NCI-H2227 (cell line): Measurements from ENCODE around the gene TMPRSS11E.
"Not testable (repeated sequence)": the region's sequence is repeated elsewhere in the genome, so short reads cannot be mapped to it uniquely, and the experiment has no call there.

Experiments used
- DNase-seq: peaks from one replicate; lab custom pipeline; 2025; ENCODE audit not compliant: unreplicated experiment; lab: John Stamatoyannopoulos, UW

Gene TMPRSS11E, protein sequence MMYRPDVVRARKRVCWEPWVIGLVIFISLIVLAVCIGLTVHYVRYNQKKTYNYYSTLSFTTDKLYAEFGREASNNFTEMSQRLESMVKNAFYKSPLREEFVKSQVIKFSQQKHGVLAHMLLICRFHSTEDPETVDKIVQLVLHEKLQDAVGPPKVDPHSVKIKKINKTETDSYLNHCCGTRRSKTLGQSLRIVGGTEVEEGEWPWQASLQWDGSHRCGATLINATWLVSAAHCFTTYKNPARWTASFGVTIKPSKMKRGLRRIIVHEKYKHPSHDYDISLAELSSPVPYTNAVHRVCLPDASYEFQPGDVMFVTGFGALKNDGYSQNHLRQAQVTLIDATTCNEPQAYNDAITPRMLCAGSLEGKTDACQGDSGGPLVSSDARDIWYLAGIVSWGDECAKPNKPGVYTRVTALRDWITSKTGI

DNA sequence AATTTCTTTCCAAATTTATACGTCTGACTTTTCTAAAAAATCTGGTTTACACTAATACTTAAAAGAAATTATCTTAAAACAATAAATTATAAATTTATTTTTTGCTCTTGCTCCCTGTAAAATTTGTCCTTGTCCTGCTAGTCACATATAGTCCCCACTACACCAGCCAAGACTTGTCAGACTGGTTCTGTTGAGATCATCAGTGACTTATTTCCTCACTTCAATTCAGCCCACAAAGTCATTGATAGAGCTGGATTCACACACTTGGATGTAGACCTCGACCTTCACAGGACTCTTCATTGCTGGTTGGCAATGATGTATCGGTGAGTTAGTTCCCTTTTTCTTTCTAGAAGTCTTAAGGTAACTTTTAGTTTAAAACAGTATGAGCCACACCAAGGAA, at the start of gene TMPRSS11E:
Gene TMPRSS11E, plus strand, starts transcription at position 263 of the 400 bp plus-strand sequence. Its CDS starts 50 bp downstream, at position 313.
- DNase-seq = no peak

DNA sequence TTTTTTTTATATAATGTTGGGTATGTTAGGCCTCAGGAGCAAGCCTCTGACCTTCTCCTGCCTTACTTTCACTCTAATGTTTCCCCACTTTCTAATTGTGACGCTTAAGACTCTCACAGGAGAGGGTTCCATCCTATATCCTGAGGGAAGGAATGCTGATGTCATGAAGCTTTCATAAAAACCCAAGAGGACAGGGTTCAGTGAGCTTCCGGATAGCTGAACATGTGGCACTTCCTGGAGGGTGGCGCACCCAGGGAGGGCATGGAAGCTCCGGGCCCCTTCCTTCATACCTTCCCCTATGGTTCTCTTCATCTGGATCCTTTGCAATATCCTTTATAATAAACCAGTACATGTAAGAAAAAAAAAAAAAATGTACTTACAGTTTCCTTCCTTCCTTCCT, 48.0 kb upstream of the TMPRSS11E start:
- DNase-seq = no peak

DNA sequence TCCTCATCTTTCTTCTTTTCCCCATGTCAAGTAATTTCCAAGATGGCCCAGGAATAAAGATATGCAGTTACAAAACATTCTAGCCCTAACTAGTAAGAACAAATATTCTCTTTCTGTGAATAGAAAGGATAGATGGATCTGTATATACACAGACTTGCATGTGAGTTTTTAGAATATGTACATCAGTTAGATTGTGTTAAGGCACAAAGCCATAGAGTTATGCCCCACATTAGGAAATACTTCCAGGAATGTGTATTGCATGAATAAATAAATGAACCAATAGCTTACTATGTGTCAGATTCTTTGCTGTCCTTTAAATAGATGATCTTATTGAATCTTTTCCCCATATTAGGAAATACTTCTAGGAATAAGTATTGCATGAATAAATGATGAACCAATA, 46.0 kb upstream of the TMPRSS11E start:
- DNase-seq = no peak

DNA sequence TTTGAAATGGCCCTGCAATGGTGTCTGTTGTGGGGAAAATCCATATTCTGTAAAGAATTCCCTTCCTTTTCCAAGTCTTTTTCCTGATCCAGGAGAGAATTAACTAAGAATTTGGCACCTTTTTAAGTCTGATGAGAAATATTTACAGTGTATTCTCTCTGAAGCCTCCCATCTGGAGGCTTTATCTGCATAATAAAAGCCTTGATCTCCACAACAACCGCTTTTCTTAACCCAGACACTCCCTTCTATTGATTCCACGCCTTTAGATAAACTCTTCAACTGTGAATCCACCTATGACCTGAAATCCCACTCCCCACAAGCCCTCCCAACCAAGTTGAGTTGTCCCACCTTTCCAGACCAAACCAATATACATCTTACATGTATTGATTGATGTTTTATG, 43.1 kb upstream of the TMPRSS11E start:
- DNase-seq = no peak

DNA sequence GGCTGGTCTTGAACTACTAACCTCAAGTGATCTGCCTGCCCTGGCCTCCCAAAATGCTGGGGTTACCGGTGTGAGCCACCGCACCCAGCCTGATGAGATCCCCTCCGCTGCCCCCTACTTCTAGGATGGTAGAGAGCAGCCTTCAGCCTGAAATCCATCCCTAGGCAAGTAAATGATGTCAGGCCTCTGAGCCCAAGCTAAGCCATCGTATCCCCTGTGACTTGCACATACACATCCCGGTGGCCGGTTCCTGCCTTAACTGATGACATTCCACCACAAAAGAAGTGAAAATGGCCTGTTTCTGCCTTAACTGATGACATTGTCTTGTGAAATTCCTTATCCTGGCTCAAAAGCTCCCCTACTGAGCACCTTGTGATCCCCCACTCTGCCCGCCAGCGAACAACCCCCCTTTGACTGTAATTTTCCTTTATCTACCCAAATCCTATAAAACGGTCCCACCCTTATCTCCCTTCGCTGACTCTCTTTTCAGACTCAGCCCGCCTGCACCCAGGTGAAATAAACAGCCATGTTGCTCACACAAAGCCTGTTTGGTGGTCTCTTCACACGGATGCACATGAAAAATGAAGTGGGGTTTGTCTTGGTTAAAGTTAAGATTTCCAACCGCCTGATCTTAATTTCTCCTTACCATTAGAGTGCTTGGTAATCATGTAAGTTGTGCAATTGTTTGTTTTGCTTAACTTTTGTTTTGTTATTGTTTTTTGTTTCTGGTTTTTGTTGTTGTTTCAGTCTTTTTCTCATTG, 41.4 kb upstream of the TMPRSS11E start:
- DNase-seq = not testable (repeated sequence)

DNA sequence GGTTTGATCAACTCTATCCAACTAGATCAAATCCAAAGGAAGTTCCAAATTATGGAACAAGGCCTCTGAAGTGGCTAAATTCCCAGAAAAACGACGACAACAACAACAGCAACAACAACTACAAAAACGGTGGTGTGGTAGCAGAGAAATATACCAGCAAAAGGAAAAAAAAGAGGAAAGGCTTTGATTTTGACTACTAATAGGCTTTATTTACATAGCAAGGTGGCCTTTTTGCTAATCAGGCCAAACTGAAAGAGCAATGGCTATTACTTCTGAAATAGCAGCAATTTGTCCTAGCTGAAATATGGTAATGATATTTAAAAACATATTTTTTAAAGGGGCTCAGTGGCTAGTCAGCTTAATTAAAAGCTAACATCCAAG, 40.8 kb upstream of the TMPRSS11E start:
- DNase-seq = no peak

DNA sequence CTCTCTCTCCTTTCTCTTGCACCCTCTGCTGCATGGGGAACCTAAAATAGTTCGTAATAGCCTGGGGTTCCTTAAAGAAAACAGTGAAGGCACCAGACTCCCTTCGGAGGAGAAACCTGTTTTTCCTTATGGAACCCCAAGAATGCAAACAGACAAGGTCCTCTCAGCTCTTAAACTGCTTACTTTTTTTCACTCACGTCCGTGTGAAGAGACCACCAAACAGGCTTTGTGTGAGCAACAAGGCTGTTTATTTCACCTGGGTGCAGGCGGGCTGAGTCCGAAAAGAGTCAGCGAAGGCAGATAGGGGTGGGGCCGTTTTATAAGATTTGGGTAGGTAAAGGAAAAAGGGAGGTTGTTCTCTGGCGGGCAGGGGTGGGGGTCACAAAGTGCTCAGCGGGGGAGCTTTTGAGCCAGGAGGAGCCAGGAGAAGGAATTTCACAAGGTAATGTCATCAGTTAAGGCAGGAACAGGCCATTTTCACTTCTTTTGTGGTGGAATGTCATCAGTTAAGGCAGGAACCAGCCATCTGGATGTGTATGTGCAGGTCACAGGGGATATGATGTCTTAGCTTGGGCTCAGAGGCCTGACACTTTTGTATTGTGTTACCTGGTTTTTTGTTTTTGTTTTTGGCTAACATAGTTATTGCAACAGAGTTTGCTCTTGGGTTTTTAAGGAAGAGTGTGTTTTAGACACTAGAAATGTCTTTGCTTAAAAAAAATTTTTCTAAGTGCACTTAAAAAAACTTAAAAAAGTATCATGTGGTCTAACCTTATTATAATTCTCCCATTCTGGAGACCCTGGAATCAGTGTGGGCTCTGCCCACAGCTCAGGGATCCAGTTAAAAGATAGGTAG, 40.0 kb upstream of the TMPRSS11E start:
- DNase-seq = not testable (repeated sequence)

DNA sequence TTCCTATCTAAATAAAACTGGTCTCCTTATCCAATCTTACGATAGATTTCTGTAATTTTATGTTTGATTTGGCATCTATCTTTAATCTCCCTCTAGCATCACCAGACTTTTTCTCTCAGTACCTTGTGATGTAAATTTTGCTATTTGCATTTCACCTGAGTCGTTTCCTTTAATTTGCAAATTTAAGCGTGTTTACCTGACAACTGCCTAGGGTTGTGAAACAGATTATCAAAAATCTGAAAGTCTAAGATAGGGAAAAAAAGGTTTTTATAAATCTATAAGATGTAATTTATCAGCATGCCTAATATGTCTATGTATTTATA, 39.4 kb upstream of the TMPRSS11E start:
- no peak for DNase-seq

DNA sequence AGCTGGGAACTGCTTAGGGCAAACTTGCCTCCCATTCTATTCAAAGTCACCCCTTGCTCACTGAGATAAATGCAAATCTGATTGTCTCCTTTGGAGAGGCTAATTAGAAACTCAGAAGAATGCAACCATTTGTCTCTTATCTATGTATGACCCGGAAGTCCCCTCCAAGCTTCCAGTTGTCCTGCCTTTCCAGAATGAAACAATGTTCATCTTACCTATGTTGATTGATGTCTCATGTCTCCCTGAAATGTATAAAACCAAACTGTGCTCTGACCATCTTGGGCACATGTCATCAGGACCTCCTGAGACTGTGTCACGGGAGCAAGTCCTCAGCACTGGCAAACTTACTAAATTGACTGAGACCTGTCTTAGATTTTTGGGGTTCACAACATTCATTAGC, 37.1 kb upstream of the TMPRSS11E start:
- DNase-seq = no peak

DNA sequence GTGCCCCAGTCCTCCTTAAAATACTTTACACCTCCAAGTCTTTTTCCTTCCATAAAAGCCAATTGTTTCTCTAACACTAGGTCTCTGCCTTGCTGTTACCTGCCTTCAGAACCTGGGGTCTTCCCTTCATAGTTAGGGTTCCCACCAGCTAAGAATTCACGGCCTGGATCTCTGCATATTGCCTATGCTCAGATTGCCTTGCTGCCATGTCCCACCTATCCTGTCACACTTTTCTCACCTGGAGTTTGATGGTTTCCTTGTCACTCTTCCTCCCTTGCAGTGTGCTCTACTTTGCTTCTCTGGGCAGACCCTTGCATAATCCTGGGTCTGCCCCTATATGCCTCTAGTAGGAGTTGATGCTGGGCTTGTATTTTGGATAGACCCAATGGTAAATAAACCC, 36.6 kb upstream of the TMPRSS11E start:
- no peak for DNase-seq

DNA sequence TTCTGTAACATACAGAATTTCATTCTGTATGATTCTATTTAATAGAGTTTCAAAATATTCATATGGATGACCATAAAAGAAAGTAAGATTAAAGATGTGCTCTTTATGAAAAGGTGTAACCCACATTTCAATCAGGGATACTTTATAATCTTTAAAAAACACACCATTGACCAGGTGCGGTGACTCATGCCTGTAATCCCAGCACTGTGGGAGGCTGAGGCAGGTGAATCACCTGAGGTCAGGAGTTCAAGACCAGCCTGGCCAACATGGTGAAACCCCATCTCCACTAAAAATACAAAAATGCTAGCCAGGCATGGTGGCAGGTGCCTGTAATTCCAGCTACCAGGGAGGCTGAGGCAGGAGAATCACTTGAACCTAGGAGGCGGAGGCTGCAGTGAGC, 35.2 kb upstream of the TMPRSS11E start:
- DNase-seq = not testable (repeated sequence)

DNA sequence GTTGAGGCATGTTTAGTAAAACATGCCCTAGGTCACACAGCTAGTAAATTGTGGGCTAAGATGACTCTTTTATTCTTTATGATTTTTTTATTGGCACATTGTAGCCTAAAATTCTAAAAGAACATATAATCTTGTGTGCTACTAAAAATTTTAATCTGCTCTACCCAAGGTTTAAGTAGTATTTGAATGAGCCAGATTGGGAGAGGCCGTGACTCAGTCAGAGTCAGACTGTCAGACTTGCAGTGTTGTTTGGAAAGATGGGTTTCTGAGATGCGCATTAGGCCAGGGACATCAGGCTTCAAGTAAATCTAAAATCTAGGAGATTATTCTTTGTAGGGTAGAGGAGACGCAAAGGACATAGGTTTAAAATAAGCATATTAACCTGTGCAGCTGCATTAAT, 30.7 kb upstream of the TMPRSS11E start:
- no peak for DNase-seq

DNA sequence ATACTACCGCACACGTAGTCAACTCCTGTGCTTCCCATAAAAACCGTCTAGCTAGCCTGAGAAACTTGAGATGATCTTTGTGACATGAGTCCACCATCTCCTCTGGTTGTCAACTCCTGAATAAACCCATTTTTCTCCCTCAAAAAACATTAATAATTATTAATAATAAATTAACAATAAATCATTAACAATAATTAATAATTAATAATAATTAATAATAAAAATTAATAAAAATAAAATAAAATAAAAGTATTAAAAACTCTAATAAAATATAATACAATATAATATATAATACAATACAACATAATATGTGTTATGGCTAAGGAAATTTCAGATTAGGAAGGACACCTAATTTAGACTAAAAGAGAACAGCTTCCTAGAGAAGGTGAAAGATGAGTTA, 20.7 kb upstream of the TMPRSS11E start:
- DNase-seq = no peak

DNA sequence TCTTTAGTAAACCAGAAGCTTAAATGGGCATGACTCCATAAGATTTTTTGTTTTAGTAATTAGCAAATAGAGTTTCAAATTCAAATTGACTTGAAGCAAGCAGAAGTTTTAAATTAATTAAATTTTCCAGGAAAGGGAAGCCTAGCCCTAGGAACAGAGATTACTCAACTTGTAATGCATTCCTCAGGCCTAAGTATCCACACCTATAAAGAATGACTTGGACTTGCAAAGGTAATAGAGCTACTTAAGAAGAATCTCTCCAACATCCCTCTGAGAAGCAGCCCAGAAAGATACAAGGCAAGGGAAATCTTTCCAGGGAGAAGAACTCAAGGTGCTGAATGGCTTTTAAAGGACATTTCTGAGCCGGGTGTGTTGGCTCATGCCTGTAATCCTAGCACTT, 16.9 kb upstream of the TMPRSS11E start:
- no peak for DNase-seq

DNA sequence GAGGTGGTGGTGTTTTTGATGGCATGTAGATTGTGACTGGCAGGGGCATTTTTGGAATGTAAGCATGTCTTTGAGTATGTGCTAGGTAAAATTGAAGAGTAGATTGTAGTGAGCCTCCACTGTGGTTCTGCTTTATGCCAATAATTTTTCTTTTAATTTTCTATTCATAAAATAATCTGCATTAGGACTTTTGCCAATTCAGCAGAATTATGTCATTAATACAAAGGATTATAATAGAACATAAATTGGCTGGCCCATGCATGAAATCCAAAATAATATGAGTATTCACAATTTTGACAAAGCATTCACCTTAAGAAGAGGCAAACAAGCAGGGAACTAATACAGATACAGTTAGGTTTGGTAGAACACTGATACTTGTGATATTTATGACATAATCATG, 14.9 kb upstream of the TMPRSS11E start:
- no peak for DNase-seq

DNA sequence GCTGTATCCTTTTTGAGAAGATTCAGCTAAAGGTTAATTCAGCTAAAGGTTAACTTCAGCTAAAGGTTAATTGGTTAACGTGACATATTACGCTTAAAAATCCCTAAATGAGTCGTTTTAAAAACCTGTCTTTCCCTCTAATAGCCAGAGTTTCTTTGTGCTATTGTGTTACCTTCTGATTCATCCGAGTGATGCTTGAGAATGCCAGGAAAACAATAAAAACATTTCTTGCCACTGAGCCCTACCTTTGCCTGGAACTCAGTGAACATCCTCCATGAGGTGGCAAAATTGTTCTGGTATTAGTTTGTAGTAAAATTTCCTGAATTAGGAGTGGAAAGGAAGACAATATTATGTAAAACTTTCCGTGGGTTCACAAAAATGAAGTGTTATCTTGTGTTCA, 13.7 kb upstream of the TMPRSS11E start:
- DNase-seq = no peak

DNA sequence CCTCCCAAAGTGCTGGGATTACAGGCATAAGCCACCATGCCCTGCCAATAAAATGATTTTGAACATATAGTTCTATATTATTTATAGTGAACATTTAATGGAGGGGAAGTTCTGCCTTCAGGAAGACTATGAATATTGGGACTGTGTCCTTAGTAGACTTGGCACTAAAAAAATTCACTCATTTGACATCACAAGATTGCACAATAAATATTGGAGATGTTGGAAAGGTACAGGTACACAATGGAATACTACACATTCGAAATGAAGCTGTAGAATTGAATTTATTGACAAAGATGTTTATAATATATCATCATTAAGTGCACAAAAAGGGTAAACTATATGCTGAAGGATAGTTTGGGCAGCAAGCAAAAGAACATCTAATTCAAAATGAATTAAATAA, 13.0 kb upstream of the TMPRSS11E start:
- no peak for DNase-seq

DNA sequence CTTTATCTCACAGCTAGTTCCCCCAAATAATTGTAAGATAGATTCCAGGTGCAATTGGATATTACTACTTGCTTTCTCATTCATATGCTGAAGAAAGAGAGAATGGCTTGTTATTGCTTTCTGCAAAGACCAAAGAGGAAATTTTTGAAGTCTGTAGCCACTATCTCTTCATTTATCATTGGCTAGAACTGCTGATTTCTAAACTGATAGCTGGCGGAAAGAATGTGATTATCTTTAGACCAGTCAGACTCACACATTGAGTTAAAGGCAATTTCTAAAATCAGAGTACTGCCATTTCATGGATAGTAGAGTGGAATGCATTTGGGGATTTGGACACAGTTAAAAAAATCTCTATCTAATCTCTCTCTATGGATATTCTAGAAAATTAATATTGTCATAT, 12.4 kb upstream of the TMPRSS11E start:
- no peak for DNase-seq

DNA sequence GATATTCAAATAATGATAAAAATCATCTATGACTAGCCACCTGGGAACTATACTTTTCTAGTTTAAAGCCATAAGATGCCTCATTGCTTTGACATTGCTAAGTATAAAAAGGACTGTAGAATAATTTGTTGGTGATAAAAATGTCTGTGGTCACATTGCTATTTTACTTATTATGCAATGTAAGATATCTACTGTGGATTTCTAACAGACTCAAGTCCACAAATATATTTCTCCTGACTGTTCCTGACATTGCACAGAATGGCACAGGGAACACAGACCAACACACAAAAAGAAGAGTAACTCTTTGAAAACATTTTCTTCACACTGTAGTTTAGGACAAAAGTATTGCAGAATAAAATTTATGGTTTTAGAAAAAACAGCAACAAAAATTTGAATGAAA, 2.2 kb upstream of the TMPRSS11E start:
- DNase-seq = no peak

DNA sequence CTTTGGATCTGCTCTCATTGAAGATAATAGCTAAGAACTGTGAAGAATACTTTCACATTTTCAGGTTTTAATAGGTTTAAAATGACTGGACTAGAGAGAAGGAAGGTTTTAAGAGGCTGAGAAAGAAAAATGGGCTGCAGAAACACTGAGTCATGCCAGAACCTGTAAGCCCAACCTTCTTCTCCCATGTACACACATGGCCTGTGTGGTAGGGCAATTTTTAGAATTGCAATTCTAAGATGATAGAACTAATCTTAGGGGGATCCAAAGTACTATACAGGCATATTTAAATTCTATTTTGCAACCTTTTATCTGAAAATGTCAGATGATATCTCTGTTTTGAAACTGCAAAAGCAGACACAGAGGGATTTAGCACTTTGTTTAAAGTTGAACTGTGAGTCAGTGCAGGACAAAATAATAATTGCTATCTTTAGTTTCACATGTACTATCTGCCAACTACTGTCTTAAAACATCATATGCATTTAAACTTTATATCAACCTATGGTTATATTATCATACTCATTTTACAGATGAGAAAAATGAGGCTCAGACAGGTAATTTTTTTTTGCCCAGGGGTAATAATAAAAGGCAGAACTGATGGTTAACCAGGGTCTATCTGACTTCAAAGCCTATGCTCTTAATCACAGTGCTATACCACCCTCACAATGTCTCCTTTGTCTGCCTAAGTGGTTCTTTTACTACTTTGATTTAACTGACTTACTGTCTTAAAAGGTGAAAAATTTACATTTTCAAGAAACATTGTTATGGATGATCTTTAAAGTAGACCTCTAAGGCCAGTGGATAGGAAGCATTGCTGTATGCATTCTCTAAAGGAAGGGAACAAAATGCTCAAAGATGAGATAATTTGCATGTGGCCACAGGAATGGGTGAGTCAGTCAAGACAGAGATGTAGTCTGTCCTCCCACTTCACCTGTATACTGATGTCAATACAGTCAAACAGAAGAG, 4.3 kb downstream of the TMPRSS11E start:
- no peak for DNase-seq

DNA sequence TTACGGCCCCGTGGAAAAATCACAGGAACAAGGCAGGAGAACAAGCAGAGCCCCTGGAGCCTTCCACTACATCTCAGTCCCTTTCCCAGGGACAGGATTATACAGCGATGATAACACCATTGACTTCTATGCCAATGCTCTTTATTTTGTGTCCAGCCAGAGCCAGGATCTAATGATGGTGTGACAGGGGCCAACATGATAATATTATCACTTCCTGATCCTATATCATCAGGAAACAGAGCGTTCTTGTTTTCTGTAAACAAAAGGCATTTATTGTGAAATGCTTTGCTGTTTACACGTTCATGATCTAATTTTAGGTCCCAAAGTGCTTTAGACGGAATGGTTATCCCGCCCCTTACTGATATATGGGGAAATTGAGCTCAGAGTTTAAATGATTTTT, 12.8 kb downstream of the TMPRSS11E start:
- DNase-seq = no peak
